ENCODE results near the gene SMC2.

SMC2 gene

DNA sequence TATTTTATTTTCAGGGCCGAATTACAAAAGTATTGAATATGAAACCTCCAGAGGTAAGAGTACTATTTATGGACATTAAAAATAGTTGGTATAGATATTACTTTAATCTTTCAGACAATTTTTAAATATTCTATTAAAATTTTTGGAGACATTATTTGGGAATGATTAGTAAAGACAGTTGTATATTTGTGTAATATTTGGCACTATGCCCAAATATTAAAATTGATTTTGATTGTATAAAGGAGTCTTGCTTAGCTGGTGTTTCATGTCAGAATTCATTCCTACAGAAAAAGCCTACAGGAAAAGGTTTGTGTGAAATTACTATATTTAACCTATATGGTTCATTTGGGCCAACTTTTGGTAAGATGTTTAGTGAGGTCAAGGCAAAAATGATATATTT is 5.5 kb downstream of the SMC2 start:
- FAIRE-seq, result no peak
- DNase-seq (ENCODE audit: insufficient read length, low spot score), result no peak

DNA sequence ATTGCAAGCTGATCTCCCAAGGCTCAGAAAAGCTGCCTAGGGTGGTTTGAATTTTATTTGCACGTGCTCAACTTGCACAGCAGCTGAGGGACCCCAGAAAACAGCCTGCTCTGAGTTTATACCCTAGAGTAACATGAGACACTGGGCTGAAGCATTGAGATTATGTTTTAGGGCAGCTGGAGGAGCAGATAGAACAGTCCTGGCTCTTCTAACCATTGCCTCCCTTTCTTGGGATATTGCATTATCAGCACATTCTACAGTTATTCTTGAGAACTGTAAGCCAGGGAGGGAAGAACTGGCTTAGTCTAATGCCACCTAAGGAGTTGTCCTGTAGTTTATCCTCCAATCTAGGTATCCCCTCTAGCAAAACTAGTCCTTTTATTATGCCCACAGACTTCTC is 10.3 kb downstream of the SMC2 start:
- FAIRE-seq (no peak), DNase-seq (ENCODE audit: insufficient read length, low spot score) (no peak)

DNA sequence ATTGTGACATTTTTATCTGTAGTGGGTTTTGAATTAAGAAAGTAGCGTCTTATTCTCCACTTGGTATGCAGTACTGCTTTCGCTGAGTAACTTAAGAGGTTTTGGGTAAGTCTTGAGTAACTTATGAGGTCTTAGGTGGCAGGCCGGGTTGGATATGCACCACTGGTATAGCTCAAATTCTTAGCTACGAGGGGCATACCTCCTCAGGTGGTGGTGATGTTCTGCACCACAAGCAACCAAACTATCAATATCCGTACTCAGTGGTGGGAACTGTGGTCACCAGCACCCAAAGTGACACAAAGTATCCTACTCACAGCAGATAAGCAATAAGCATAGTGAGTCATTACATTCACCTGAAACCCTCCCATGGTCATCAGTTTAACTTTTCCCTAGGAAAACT is 13.7 kb downstream of the SMC2 start:
- no peak for DNase-seq (ENCODE audit: insufficient read length, low spot score)
- FAIRE-seq, result no peak

DNA sequence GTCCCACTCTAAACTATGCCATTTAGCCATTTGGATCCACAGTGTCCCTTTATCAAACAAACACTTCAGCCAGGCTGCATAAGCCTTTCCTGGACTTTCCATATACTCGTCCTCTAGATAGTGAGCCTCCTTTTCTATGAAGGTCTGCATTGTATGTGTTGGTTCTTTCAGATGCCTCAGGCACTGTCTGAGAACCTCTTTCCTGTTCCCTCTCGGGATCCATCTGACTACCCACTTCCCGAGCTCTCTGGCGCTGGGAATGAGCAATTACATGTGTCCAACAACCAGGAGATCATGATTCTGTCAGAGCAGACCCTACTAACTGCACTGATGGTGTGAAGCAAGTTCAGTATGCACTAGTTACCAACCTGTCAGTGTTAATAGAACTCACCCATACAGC is 14.2 kb downstream of the SMC2 start:
- FAIRE-seq (no peak), DNase-seq (ENCODE audit: insufficient read length, low spot score) (no peak)

DNA sequence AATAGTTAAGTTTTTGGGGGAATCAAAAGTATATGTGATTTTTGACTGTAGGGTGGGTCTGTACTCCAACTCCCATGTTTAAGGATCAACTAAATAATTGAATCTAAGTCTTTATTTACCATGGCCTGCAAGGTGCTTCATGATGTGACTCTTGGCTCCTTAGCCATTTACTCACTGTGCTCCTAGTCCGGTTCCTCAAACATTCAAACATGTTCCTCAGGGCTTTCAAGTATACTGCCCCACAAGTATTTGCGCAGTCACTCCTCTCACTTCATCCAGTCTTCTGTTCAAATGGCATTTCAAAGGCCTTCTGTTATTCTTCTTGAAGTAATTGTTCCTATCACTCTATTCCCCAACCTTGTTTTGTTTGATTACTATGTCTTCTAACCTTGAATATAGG is 16.4 kb downstream of the SMC2 start:
- DNase-seq (ENCODE audit: insufficient read length, low spot score) (no peak), FAIRE-seq (no peak)

DNA sequence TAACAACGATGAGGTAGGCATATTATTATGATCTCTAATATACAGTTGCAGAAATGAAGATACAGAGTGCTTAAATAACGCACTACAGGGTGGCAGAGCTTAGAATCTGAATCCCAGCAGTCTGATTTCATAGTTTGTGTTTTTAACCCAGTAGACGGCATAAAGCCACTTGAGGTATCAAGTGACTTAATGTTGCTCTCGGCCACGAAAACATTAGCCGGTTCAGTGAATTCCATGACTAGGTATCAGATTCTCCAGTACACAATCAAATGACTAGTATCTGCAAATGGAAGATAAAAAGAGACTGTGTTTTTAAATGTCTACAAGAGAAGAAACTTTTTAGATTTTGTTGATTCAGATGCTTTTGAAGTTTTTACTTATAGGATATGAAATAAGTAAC is 24.8 kb downstream of the SMC2 start:
- FAIRE-seq (no peak), DNase-seq (ENCODE audit: insufficient read length, low spot score) (no peak)

DNA sequence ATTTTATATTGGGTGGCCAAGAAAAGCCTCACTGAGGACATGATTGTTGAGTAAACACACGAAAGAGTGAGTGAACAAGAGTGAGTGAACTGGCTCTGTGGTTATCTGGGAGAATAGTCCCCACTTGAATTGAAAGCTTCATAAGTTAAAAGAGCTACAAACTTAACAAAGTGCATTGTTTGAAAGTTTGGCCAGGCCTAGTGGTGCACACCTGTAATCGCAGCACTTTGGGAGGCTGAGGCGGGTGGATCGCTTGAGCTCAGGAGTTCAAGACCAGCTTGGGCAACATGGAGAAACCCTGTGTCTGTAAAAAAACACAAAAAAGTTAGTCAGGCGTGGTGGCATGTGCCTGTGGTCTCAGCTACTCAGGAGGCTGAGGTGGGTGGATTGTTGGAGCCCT is 26.9 kb downstream of the SMC2 start:
- FAIRE-seq, result no peak

DNA sequence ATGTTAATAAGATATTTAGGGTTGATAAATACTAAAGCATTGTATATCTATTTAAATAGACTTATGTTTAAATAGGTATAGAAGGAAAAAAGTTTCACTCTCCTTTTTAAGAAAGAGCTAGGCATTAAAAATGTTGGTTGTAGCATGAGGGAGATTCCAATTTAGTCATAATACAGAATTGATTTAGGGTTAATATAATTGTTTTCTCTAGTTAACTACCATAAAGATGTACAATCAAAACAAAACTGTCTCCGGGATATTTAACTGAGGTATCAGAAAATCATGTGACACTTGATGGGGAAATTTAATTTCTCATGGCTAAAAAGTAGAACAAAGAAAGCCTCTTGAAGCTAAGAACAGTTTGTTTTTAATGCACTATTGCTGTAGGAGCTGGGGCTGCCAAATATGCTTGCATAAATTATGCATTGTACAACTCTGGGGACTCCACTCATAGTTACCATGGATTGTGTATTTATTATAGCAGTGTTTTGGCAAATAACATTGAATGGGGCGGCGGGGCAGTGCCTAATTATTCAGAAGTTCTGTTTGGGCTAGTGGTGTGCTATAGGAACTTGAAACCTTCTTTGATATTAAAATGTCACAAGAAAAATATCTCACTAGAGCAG is 44.2 kb downstream of the SMC2 start:
- no peak for FAIRE-seq
- DNase-seq (ENCODE audit: insufficient read length, low spot score), result no peak

More for the DNA sequence above, 26.9 kb downstream of the SMC2 start:
- DNase-seq (ENCODE audit: insufficient read length, low spot score), result no peak

DNA sequence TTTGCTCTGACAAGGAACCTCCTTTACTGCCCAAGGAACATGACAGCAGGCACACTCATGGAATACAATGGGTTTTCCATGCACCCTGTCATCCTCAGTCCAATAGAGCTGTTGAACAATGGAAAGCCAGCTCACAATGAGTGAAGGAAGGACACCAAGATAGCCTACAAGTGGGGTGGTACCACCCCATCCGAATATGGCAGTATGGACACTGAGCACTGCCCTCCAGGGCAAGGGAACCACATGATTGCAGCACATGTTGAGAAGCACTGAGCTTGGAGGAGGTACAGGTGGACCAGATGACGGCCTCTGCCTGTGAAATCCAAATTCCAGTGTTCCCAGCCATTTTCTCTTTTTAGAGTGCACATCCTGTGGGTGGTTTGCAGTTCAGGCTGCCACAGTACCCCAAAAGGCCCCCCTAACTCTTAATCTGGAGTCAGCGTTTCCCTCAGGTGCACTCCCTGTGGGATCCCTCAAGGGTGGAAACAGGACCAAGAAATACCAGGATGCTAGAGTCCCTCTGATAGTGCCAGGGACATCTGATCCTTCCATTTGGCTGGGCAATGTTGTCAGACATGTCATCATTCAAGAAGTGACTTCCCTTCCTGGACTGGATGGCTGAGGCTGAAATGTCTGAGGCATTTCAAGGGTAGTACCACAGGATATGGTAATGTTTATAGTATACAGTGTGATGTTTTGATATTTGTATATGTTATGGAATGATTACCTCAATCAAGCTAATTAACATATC is 48.9 kb downstream of the SMC2 start:
- FAIRE-seq (no peak), DNase-seq (ENCODE audit: insufficient read length, low spot score) (no peak)

DNA sequence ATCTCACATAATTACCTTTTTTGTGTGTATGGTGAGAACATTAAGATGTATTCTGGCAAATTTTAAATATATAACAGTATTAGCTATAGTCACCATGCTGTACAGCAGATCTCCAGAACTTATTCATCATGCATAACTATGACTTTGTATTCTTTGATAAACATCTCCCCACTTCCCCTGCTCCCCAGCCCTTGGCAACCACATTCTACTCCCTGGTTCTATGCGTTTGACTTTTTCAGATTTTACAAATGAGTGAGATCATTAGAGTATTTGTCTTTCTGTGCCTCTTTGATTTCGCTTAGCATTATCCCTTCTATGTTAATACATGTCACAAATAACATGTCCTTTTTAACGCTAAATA is 49.4 kb downstream of the SMC2 start:
- FAIRE-seq (no peak), DNase-seq (ENCODE audit: insufficient read length, low spot score) (no peak)

DNA sequence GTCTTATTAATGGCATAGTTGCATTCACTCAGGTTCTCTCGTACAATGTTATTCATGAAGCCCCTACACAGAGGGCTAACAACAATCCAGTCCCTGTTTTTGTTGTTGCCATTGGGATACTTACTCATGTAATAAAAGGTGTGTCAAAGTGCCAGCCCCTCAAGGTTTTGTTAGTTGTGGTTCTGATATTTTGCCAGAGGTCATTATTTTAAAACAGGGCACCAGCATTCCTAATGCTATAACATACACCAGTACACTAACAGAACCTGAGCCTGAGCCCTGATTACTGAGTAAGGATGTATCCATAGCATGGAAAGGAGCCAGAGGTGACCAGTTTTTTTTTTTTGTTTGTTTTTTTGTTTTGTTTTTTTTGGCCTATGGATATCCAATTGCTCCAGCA is 50.2 kb downstream of the SMC2 start:
- DNase-seq (ENCODE audit: insufficient read length, low spot score), result no peak
- no peak for FAIRE-seq

DNA sequence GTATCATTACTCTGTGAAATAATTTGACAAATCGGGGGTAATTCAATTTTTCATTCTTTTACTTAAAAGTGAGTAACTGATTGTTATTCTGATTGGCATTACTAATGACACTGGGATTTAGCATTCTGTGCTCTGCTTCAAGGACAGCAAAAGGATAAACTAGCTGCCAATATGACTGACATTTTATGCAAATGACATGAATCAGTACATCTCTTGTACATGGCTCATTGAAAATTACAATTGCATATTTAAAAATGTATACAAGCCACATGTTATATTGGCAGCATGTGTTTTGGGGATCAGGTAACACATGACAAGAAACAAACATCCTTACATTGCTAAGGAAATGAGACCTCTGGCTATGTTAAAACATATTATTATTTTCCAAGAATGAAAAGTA is 79.0 kb downstream of the SMC2 start:
- no peak for FAIRE-seq
- no peak for DNase-seq (ENCODE audit: insufficient read length, low spot score)

DNA sequence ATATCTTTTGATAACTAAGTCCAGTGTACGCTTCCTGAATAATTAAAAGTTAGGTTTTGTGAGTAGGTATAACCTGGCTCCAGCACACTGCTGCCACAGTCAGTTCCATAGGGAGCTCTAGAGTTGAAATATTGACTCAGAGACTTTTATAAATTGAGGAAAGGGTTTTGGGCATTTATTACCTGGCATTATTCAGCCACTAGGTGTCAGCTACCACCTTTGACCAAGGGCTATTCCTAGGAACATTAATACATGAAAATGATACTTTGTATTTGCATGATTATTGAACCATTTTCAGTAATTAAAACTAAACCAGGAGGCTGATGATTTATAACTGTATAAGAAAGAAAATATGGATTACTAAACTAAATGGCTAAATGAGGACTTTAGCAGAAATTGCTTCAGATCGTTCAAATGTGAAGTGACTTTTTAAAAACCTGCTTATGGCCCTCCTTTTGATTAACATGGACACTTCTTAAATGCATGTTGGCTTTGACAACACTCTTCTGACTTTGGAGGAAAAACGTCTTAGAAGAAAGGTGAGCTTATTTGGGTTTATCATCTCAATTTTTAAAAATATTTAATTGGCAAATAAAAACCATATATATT is 83.0 kb downstream of the SMC2 start:
- peak; percentile 67 for FAIRE-seq
- DNase-seq (ENCODE audit: insufficient read length, low spot score), result no peak

DNA sequence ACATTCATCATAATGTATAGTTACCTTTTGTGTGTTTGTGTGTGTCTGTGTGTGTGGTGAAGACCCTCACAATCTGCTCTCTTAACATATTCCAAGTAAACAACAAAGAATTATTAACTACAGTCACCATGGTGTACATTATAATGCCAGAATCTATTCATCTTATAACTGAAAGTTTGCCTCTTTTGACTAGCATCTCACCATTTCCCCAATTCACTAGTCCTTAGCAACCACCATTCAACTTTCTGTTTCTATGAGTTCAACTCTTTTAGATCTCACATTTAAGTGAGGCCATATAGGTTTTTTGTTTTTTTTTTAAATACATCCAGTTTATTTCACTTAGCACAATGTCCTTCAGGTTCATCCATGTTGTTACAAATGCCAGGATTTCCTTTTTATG is 83.6 kb downstream of the SMC2 start:
- DNase-seq (ENCODE audit: insufficient read length, low spot score) (no peak), FAIRE-seq (peak; percentile 21)

Data from GM19239 (cell line).